ENCODE data around the gene HRNR. TPM values are rescaled to one million over a fixed set of nuclear protein-coding genes. Genes with fewer than 3 reads are reported as not detected.
"Not testable (repeated sequence)": the region's sequence is repeated elsewhere in the genome, so short reads cannot be mapped to it uniquely, and the experiment has no call there.

The HRNR gene
- not detected for polyA plus RNA-seq (2013, experiment 1 of 2)
- not detected for polyA plus RNA-seq (2013, experiment 2 of 2)

- Histone ChIP-seq H3K36me3 (ENCODE audit: insufficient read depth, low read length) (no peaks in the 10 kb centered on the region), H3K9me3 (ENCODE audit: insufficient read depth, low read depth, low read length) (peaks cover 93% of the 10 kb centered on the region), H3K4me3 (ENCODE audit: low read length) (no peak within 1 kb of the TSS), H3K27ac (ENCODE audit: low read depth, low read length) (no peak within 1 kb of the TSS), H3K27me3 (ENCODE audit: insufficient read depth, low read length) (no peaks in the 10 kb centered on the region), H3K9ac (ENCODE audit: low read depth, low read length) (no peak within 1 kb of the TSS), H3K4me1 (ENCODE audit: insufficient read depth, low read length) (no peaks in the 10 kb centered on the region)
- WGBS, result 58% methylated on average over 2 of the region's 2 CpGs
Measured at GRCh38 chr1:152224093-152224492, at the start of gene HRNR. Gene HRNR, minus strand, starts transcription at chr1:152224193. Its CDS starts 940 bp downstream, at chr1:152223253.

- 79% methylated on average over 21 of the region's 21 CpGs for WGBS
- H3K27me3 ChIP-seq (ENCODE audit: insufficient read depth, low read length); H3K36me3 ChIP-seq (ENCODE audit: insufficient read depth, low read length); H3K4me1 ChIP-seq (ENCODE audit: insufficient read depth, low read length); H3K4me3 ChIP-seq (ENCODE audit: low read length); H3K9ac ChIP-seq (ENCODE audit: low read depth, low read length); H3K27ac ChIP-seq (ENCODE audit: low read depth, low read length): not testable (repeated sequence)
- peaks cover 59% of the 10 kb centered on the region for H3K9me3 ChIP-seq (ENCODE audit: insufficient read depth, low read depth, low read length)
Measured at GRCh38 chr1:152256394-152256793, 32.4 kb upstream of the HRNR start.

- H3K27me3 ChIP-seq (ENCODE audit: insufficient read depth, low read length), result no peaks in the 10 kb centered on the region
- WGBS, result 39% methylated on average over 2 of the region's 4 CpGs
- H3K27ac ChIP-seq (ENCODE audit: low read depth, low read length), result no peak overlapping the region
- H3K9me3 ChIP-seq (ENCODE audit: insufficient read depth, low read depth, low read length), result peaks cover 82% of the 10 kb centered on the region
- H3K9ac ChIP-seq (ENCODE audit: low read depth, low read length), result no peak overlapping the region
- H3K36me3 ChIP-seq (ENCODE audit: insufficient read depth, low read length), result no peaks in the 10 kb centered on the region
- H3K4me1 ChIP-seq (ENCODE audit: insufficient read depth, low read length), result no peaks in the 10 kb centered on the region
- H3K4me3 ChIP-seq (ENCODE audit: low read length), result no peak overlapping the region
Measured at GRCh38 chr1:152252157-152252556, 28.2 kb upstream of the HRNR start.

- Histone ChIP-seq H3K27ac (ENCODE audit: low read depth, low read length) (no peak overlapping the region), H3K9me3 (ENCODE audit: insufficient read depth, low read depth, low read length) (peaks cover 86% of the 10 kb centered on the region), H3K27me3 (ENCODE audit: insufficient read depth, low read length) (no peaks in the 10 kb centered on the region), H3K9ac (ENCODE audit: low read depth, low read length) (no peak overlapping the region), H3K4me3 (ENCODE audit: low read length) (no peak overlapping the region), H3K36me3 (ENCODE audit: insufficient read depth, low read length) (no peaks in the 10 kb centered on the region), H3K4me1 (ENCODE audit: insufficient read depth, low read length) (no peaks in the 10 kb centered on the region)
- 39% methylated on average over 2 of the region's 2 CpGs for WGBS
Measured at GRCh38 chr1:152251391-152251790, 27.4 kb upstream of the HRNR start.

- H3K36me3 ChIP-seq (ENCODE audit: insufficient read depth, low read length), result no peaks in the 10 kb centered on the region
- no peak overlapping the region for H3K9ac ChIP-seq (ENCODE audit: low read depth, low read length)
- no peaks in the 10 kb centered on the region for H3K27me3 ChIP-seq (ENCODE audit: insufficient read depth, low read length)
- H3K4me1 ChIP-seq (ENCODE audit: insufficient read depth, low read length), result no peaks in the 10 kb centered on the region
- 18% methylated on average over 1 of the region's 1 CpG for WGBS
- H3K27ac ChIP-seq (ENCODE audit: low read depth, low read length), result no peak overlapping the region
- no peak overlapping the region for H3K4me3 ChIP-seq (ENCODE audit: low read length)
- H3K9me3 ChIP-seq (ENCODE audit: insufficient read depth, low read depth, low read length), result peaks cover 98% of the 10 kb centered on the region
Measured at GRCh38 chr1:152247316-152247715, 23.3 kb upstream of the HRNR start.

GRCh38 chr1:152244576-152245273 lies 20.7 kb upstream of the HRNR start:
- peaks cover 98% of the 10 kb centered on the region for H3K9me3 ChIP-seq (ENCODE audit: insufficient read depth, low read depth, low read length)
- no peaks in the 10 kb centered on the region for H3K27me3 ChIP-seq (ENCODE audit: insufficient read depth, low read length)
- H3K9ac ChIP-seq (ENCODE audit: low read depth, low read length), result no peak overlapping the region
- H3K27ac ChIP-seq (ENCODE audit: low read depth, low read length), result no peak overlapping the region
- no peaks in the 10 kb centered on the region for H3K36me3 ChIP-seq (ENCODE audit: insufficient read depth, low read length)
- H3K4me3 ChIP-seq (ENCODE audit: low read length), result no peak overlapping the region
- WGBS, result 67% methylated on average over 2 of the region's 2 CpGs
- H3K4me1 ChIP-seq (ENCODE audit: insufficient read depth, low read length), result no peaks in the 10 kb centered on the region

- Histone ChIP-seq H3K9ac (ENCODE audit: low read depth, low read length) (no peak overlapping the region), H3K27ac (ENCODE audit: low read depth, low read length) (no peak overlapping the region), H3K36me3 (ENCODE audit: insufficient read depth, low read length) (no peaks in the 10 kb centered on the region), H3K4me3 (ENCODE audit: low read length) (no peak overlapping the region), H3K27me3 (ENCODE audit: insufficient read depth, low read length) (no peaks in the 10 kb centered on the region), H3K9me3 (ENCODE audit: insufficient read depth, low read depth, low read length) (peaks cover 71% of the 10 kb centered on the region), H3K4me1 (ENCODE audit: insufficient read depth, low read length) (no peaks in the 10 kb centered on the region)
- WGBS, result no CpG with 5 or more reads among the region's 1 CpG
Measured at GRCh38 chr1:152237093-152237492, 13.1 kb upstream of the HRNR start.

GRCh38 chr1:152228831-152229230 lies 4.8 kb upstream of the HRNR start:
- H3K27ac ChIP-seq (ENCODE audit: low read depth, low read length), result no peak overlapping the region
- H3K9me3 ChIP-seq (ENCODE audit: insufficient read depth, low read depth, low read length), result peaks cover 81% of the 10 kb centered on the region
- no peak overlapping the region for H3K4me3 ChIP-seq (ENCODE audit: low read length)
- no peaks in the 10 kb centered on the region for H3K27me3 ChIP-seq (ENCODE audit: insufficient read depth, low read length)
- no peaks in the 10 kb centered on the region for H3K36me3 ChIP-seq (ENCODE audit: insufficient read depth, low read length)
- 72% methylated on average over 3 of the region's 3 CpGs for WGBS
- H3K4me1 ChIP-seq (ENCODE audit: insufficient read depth, low read length), result no peaks in the 10 kb centered on the region
- no peak overlapping the region for H3K9ac ChIP-seq (ENCODE audit: low read depth, low read length)

GRCh38 chr1:152227310-152227928 lies 3.4 kb upstream of the HRNR start:
- 80% methylated on average over 1 of the region's 1 CpG for WGBS
- H3K9me3 ChIP-seq (ENCODE audit: insufficient read depth, low read depth, low read length), result peaks cover 85% of the 10 kb centered on the region
- no peak overlapping the region for H3K9ac ChIP-seq (ENCODE audit: low read depth, low read length)
- no peaks in the 10 kb centered on the region for H3K36me3 ChIP-seq (ENCODE audit: insufficient read depth, low read length)
- H3K4me3 ChIP-seq (ENCODE audit: low read length), result no peak overlapping the region
- no peaks in the 10 kb centered on the region for H3K4me1 ChIP-seq (ENCODE audit: insufficient read depth, low read length)
- H3K27ac ChIP-seq (ENCODE audit: low read depth, low read length), result no peak overlapping the region
- no peaks in the 10 kb centered on the region for H3K27me3 ChIP-seq (ENCODE audit: insufficient read depth, low read length)

GRCh38 chr1:152225678-152226077 lies 1.7 kb upstream of the HRNR start:
- peaks cover 90% of the 10 kb centered on the region for H3K9me3 ChIP-seq (ENCODE audit: insufficient read depth, low read depth, low read length)
- no peaks in the 10 kb centered on the region for H3K27me3 ChIP-seq (ENCODE audit: insufficient read depth, low read length)
- H3K27ac ChIP-seq (ENCODE audit: low read depth, low read length), result no peak overlapping the region
- no peaks in the 10 kb centered on the region for H3K36me3 ChIP-seq (ENCODE audit: insufficient read depth, low read length)
- 56% methylated on average over 3 of the region's 3 CpGs for WGBS
- H3K9ac ChIP-seq (ENCODE audit: low read depth, low read length), result no peak overlapping the region
- no peaks in the 10 kb centered on the region for H3K4me1 ChIP-seq (ENCODE audit: insufficient read depth, low read length)
- H3K4me3 ChIP-seq (ENCODE audit: low read length), result no peak overlapping the region

- Histone ChIP-seq H3K27me3 (ENCODE audit: insufficient read depth, low read length) (no peaks in the 10 kb centered on the region), H3K9ac (ENCODE audit: low read depth, low read length) (no peak overlapping the region), H3K27ac (ENCODE audit: low read depth, low read length) (no peak overlapping the region), H3K4me1 (ENCODE audit: insufficient read depth, low read length) (no peaks in the 10 kb centered on the region), H3K9me3 (ENCODE audit: insufficient read depth, low read depth, low read length) (peaks cover 74% of the 10 kb centered on the region), H3K4me3 (ENCODE audit: low read length) (no peak overlapping the region), H3K36me3 (ENCODE audit: insufficient read depth, low read length) (no peaks in the 10 kb centered on the region)
- 84% methylated on average over 30 of the region's 30 CpGs for WGBS
Measured at GRCh38 chr1:152220166-152221163, 3.5 kb downstream of the HRNR start.
